ENCODE data around the gene TRIM43B.

- no peak for TF ChIP-seq CTCF (conservative IDR thresholded peaks at IDR 0.05; ENCODE audit: low read length)
- no peak for TF ChIP-seq EZH2phosphoT487 (IDR thresholded peaks at IDR 0.05; ENCODE audit: borderline replicate concordance)
These were observed 40.9 kb upstream of the TRIM43B start for GRCh38 chr2:95525294-95526035.
